HT-29 (cell line): ENCODE results near the gene S1PR1. TPM values are rescaled to one million over a fixed set of nuclear protein-coding genes. Genes with fewer than 3 reads are reported as not detected.
"Not testable (repeated sequence)": the region's sequence is repeated elsewhere in the genome, so short reads cannot be mapped to it uniquely, and the experiment has no call there.

Experiments used
- DNase-seq: peaks from one replicate; pipeline ENCODE4 v3.0.0-alpha.2; 2015; ENCODE audit warnings: low spot score
- total RNA-seq: library from RNA; depleted of rRNA; stranded (reverse); fragments of >200 nt; shearing (Covaris generic); gene quantifications from 2 replicates; pipeline ENCODE4 v1.2.3, GENCODE V29; 2014

S1PR1 gene
- total RNA-seq, 1 experiment from 2014 or later = not detected

DNA sequence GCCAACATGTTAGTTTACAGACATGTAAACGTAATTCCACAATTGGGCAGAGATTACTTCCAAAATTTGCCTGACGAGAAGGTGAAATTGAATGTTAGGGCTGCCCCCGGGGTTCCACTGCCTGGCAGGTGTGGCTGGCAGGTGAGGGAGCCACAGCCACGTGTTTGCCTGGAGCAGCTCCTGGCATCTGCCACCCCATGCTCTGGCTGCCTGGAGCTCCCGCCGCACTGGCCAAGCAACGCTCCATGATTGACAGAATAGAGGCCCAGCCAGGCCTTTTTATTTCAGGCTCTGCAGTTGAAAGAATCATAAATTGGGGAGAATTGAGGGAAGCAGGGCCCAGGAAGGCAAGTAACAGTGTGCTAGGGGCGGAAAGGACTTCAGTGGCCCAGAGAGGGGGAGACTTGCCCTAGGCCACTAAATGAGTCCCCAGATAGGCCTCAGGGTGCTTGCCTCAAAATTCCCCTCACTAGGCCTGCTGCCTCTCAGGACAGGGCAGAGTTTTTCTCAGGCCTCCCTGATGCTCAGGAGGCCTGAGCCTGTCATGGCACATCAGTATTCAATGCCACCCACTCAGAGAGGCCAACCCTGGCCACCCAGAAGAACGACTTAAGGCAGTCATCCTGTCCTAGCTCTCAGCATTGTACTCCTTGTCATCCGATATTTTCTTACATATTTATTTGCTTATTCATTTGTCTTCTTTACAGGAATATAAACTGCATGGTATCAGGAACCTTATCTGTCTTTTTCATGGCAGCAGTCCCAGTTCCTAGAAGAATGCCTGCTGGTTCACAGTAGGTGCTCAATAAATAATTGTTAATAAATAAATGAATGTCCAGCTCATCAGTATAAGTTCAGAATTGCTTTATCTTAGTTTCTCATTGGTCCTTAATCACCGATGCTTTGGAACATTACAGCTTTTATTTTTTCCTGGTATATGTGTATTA, 16.6 kb upstream of the S1PR1 start:
- no peak for DNase-seq

DNA sequence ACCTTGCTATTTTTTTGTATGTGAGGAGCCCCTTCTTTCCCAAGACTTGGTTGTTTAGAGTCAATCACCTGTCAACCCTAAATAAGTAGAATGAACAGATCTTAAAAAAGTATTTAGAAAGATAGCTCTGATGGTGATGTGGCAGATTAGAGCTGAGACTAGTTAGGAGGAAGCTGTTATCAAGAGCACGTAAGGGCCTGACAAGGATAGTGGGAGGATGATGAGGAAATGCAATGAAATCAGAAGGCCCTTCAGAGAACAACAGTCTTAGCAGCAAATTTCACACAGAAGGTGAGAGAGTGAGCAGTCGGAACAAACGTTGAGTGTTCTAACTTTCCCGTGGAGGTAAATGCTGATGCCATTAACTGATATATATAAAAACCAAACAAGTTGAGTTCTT, 15.9 kb upstream of the S1PR1 start:
- DNase-seq = no peak

DNA sequence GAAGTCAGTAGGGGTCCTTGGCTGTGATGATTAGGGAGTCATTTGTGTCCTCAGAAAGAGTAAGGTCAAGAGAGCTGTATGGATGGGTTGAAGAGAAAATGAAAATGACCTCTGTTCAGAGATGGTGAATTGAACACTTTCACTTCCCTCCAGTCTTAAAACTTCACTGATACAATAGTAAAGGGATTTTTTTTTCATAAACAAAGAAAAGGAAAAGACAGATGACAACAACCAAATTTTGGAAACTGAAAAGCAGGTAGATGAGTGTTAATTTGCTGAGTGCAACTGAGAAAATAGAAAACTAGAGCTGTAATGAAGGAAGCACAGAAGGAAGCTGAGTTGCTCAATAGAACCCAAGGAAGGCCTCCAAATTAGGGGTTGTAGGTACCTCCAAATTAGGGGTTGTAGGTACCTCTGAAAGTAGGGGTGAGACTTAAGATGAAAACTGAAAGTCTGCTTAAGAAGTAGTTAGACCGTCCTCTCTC, 14.8 kb upstream of the S1PR1 start:
- no peak for DNase-seq

DNA sequence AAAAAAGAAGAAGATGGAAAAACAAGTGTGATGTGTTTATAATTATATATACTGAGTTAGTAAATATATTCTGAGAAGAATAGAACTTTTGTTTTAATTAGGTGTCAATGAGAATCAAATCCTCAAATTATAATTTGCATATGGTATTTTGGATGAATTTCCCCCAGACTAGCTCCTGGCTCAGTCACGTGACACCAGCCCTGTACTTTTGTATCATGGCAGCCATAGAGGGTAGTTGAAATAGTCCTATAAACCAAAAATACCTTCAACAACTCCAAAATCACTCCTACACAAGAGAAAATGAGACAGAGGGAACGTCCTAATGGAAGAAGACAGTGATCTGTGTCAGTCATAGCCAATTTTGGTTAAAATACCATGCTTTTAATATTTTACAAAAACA, 9.0 kb upstream of the S1PR1 start:
- no peak for DNase-seq

DNA sequence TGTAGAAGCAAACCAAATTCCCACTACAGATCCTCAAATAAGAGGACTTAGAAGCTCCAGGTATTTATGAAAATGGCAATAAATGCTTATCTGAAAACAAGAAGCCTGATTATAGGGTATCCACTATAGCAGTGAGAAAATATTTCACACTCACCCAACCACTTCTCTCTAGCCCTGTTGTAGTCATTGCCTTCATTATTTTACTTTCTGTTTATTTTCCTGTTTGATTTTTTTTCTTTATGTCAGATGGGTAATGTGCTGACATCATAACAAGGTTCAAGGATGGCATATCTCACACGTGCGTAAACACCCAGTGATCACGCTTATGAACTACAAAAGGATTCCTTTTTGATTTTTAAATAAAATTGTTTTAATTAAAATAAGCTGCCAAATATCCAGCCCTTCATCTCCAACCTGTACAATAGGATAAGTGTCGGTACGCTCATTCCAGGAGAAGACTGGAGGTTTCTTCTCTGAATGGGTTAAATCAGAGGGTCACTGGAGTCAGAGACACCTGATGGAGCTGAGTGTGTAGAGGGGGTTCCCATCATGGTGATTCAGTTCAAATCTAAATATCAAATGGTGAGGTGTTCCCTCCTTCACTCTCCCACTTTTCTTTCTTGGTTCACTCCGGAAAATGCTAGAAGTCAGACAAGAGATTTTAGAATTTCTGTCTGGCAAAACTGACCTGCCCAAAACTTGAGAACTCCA, 8.2 kb upstream of the S1PR1 start:
- DNase-seq = no peak

DNA sequence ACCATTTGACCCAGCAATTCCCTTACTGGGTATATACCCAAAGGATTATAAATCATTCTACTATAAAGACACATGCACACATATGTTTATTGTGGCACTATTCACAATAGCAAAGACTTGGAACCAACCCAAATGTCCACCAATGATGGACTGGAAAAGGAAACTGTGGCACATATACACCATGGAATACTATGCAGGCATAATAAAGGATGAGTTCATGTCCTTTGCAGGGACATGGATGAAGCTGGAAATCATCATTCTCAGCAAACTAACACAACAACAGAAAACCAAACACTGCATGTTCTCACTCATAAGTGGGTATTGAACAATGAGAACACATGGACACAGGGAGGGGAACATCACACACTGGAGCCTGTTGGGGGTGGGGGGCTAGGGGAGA, 4.6 kb upstream of the S1PR1 start:
- not testable (repeated sequence) for DNase-seq

DNA sequence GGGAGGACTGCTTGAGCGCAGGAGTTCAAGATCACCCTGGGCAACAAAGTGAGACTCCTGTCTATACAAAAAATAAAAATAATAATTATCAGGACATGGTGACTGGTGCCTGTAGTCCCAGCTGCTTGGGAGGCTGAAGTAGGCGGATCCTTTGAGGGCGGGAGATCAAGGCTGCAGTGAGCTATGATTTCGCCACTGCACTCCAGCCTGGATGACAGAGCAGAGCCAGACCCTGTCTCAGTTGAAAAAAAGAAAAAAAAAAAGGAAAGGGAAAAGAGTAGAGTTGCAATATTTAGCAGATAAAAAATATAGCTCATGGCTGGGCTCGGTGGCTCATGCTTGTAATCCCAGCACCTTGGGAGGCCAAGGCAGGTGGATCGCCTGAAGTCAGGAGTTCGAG, 3.3 kb upstream of the S1PR1 start:
- no peak for DNase-seq

DNA sequence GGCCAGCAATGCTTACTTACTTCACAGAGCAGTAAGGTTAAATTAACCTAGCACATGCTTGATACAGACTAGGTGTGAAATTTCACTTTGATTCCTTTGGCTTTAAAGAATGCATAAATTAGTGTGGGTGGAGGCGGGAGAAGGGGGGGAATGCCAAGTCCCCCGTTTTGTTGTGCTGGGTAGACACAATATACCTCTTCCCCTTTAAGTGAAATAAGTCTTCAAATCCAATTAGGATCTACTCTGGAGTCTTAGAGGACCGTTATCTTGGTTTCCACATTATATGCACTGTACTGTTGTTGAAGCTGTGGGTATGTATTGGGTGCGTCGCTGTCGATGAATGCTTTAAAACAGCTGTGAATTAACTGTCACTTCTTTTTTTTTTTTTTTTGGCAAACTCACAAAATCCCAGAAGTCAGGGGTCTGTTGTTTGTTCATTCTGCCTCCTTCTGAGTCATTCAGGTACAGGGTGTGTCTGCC, 1.6 kb upstream of the S1PR1 start:
- no peak for DNase-seq

DNA sequence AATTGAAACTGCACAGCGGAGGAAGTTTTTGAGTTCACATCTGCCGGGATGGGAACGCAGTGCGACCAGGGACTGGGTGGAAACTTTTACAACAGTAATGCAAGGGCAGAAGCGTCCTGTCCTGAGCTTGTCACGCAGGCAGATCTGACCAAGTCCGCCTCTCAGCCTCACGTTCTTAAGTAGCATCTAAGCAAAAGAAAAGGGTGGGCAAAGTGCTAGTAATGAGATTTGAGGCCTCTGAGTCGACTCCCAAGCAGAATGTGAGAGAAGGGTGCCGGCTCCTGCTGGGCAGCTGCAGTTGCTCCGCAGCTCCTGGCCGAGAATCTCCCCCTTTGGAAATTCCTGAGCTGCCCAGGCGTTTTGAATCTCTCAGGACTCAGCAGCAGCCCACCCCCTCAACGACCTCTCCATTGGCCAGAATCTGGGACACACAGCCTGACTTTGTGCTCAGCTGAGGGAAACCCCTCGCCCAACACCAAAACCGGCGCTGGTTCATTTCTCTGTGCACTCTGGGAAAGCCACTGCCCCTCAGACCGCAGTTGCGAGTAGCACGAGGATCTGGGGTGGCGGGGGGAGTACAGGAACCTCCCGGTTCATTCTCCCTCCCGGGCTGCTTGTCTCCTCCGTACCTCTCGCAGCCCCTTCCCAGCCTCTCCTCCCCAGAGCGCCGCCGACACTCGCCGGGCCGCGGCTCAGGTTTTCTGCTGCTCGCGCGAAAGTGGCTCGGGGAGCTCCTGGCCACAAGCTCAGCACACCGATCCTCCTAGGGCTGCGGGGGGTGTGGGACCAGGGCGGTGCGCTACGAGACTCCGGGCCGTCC, 913 bp upstream of the S1PR1 start:
- DNase-seq = no peak

DNA sequence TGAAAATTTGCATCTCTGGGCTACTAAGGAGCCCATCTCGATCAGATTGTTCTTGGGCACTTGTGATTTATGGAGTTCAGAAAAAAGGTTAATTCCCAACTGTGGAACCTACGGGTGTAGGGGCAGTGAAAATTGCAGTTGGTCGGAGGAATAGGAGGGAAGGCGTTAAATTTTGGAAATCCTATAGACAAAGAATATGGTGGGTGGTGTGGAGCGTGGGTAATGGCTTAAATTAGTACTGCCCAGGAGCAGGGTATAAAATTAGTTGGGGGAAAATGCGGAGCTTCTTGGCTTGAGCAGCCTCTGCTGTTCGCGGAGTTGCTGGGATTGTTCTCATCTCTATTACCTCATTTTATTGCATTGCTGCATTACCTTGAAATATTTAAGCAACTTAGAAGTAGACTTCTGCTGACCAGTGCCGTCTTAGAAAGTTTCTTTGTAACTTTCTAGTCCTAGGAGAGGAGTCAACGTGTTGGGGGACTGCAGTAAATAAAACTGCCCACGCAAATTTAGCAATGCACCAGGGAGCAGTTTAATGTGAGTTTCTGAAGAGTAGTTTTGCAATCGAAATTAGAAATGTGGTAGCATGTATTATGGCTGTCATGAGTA, 514 bp downstream of the S1PR1 start:
- no peak for DNase-seq

DNA sequence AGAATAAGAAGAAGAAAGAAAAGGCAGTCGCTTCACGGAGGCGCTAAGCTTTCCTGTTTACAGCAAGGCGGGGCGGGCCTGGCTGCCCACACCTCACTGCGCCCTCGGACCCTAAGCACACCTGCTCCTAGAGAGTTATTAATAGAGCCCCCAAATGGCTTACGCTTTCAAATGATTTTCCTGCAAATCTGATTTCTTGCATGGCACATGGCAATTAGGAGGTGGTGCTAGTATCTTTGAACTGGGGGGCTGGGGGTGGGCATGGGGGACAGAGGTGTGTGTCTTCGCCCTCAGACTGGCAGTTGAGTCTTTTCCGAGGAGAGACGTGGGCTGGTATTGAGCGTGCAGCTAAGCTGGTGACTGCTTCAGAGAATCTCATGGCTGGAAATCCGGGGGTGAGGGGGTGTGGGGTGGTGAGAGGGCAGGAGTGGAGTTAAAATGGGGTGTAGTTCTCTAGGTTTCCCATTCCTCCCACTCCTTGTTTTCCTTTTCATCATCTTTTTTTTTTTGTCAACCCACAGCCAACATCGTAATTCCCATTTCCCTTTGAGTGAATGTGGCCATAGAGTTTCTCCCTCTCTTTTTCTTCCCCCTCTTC, 1.3 kb downstream of the S1PR1 start:
- no peak for DNase-seq

DNA sequence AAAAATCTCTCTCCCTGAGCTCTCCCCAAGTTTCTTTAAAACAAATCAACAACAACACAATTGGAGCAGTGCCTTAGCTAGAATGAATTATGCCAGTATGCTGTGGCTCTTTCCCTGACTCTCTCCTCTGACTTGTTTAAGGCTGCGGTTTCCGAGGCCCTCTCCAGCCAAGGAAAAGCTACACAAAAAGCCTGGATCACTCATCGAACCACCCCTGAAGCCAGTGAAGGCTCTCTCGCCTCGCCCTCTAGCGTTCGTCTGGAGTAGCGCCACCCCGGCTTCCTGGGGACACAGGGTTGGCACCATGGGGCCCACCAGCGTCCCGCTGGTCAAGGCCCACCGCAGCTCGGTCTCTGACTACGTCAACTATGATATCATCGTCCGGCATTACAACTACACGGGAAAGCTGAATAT, 1.9 kb downstream of the S1PR1 start:
- peak; percentile 82 for DNase-seq

DNA sequence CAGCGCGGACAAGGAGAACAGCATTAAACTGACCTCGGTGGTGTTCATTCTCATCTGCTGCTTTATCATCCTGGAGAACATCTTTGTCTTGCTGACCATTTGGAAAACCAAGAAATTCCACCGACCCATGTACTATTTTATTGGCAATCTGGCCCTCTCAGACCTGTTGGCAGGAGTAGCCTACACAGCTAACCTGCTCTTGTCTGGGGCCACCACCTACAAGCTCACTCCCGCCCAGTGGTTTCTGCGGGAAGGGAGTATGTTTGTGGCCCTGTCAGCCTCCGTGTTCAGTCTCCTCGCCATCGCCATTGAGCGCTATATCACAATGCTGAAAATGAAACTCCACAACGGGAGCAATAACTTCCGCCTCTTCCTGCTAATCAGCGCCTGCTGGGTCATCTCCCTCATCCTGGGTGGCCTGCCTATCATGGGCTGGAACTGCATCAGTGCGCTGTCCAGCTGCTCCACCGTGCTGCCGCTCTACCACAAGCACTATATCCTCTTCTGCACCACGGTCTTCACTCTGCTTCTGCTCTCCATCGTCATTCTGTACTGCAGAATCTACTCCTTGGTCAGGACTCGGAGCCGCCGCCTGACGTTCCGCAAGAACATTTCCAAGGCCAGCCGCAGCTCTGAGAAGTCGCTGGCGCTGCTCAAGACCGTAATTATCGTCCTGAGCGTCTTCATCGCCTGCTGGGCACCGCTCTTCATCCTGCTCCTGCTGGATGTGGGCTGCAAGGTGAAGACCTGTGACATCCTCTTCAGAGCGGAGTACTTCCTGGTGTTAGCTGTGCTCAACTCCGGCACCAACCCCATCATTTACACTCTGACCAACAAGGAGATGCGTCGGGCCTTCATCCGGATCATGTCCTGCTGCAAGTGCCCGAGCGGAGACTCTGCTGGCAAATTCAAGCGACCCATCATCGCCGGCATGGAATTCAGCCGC, 2.5 kb downstream of the S1PR1 start:
- DNase-seq = no peak

DNA sequence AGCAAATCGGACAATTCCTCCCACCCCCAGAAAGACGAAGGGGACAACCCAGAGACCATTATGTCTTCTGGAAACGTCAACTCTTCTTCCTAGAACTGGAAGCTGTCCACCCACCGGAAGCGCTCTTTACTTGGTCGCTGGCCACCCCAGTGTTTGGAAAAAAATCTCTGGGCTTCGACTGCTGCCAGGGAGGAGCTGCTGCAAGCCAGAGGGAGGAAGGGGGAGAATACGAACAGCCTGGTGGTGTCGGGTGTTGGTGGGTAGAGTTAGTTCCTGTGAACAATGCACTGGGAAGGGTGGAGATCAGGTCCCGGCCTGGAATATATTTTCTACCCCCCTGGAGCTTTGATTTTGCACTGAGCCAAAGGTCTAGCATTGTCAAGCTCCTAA, 3.2 kb downstream of the S1PR1 start:
- DNase-seq = no peak

DNA sequence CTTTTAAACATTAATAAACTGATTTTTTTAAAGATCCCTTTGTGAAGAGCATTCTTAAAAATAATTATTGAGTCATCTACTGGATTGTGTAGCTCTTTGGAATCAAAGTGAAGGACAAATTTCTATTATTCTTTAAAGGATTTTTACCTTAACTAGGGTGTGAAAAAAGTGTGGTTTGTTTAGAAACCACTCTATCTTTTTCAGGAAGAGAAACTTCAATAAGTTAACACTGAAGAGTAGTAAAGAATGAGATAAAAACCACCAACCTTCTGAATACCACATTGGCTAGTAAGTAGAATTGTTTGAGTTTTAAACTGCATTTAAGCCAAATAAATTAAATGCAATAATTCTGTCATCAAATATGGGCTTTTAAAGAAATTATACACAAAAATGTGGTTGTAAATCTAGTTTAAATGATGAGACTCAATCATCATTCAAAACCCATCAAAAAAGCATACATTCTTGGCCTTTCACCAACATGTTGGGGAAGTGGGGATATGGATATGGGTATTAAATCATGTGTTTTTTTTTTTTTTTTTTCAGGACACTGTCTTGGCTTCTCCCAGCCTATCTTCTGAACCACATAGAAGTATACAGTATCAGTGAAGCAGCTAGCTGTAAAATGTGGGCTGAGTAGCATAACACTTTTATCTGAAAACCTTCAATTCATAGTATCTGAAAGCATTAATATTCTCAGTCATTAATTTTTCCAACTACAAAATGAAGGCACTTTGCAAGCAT, 4.8 kb downstream of the S1PR1 start:
- no peak for DNase-seq

DNA sequence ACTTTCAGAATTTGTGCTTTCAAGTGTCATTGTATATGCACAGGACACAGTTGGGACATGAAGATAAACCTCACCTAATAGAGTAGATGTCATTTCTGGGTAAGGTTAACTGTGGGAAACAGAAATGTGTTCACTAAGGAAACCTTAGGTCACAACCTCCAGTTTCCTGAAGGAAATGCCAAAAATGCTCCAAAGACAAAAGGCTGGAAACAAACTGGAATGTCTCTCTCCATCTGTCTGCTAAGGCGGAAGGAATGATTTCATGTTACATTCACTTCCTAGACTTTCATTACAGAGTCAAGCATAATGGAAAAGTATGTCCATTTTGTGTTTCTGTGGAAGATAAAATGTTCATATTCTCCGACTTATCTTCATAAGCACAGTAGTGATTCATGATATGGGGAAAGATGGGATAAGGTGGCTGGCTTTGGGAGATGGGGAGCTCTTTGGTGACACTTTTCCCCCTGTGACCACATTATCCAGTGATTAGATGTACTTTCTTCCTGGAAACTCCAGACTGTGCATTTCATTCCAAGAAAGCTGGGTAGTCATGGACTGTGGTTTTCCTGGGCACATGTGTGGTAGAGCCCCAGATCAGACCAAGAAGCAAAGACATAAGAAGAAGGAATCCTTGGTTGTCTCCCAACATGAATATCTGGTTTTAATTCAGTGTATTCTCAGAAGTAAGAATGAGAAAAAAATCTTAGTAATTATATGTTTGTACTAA, 5.7 kb downstream of the S1PR1 start:
- no peak for DNase-seq

DNA sequence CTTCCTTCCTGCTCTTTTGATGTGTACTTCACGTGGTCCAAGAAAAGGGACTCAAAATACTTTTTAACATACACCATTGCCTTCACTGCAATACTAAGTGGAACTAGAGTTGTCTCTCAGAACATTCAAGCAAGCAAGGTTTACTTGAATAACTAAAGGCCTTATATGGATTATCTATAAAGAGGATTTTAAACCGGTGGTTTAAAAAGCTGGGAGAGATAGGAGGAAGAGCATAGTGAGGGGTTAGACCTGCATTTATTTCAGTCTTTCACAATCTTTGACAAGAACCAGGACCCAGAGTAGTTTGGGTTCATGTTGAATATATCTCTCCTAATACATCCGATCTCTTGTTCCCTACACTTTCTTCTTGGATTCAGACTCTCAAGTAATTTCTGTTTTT, 6.9 kb downstream of the S1PR1 start:
- DNase-seq = no peak

DNA sequence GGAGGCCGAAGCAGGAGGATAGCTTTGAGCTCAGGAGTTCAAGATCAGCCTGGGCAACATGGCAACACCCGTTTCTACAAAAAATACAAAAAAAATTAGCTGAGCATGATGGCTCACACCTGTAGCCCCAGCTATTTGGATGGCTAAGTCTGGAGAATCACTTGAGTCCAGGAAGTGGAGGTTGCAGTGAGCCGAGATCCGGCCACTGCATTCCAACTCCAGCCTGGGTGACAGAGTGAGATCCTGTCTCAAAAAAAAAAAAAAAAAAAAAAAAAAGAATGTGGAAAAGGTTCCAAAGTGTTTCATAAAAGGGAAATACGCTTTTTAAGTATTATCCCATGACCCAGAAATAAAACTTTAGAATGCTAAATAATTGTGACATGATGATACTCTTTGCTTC, 8.0 kb downstream of the S1PR1 start:
- no peak for DNase-seq
